ENCODE results near the gene HRCT1. TPM values are rescaled to one million over a fixed set of nuclear protein-coding genes. Genes with fewer than 3 reads are reported as not detected.

The HRCT1 gene
- total and polyA plus RNA-seq, 9 donors, result 0.48 to 8.1 (median 2.2) TPM; not detected in 1

- DNase-seq, result no peak
- Histone ChIP-seq H3K27me3 (no peaks in the 10 kb centered on the region), H3K4me3 (no peak overlapping the region), H3K27ac (no peak overlapping the region), H3K9me3 (no peaks in the 10 kb centered on the region), H3K4me1 (ENCODE audit: insufficient read depth) (no peaks in the 10 kb centered on the region), H3K36me3 (no peaks in the 10 kb centered on the region)
- no peak for TF ChIP-seq EP300 (IDR thresholded peaks at IDR 0.05)
- no peak for TF ChIP-seq CTCF (IDR thresholded peaks at IDR 0.05)
- no peak for TF ChIP-seq POLR2A (IDR thresholded peaks at IDR 0.05)
- 63 to 76% (median 74%) methylated on average over 6 of the region's 6 CpGs for WGBS, 3 donors
- intact Hi-C loops (cut with DNase I), result loop anchor here in 2 of 4 donors (5.0 to 10.0 kb wide), 2 partner anchors 55 to 222 kb away; no protein-coding TSS in a partner anchor
These were observed 46.7 kb downstream of the HRCT1 start for GRCh38 chr9:35952526-35953191.

DNA sequence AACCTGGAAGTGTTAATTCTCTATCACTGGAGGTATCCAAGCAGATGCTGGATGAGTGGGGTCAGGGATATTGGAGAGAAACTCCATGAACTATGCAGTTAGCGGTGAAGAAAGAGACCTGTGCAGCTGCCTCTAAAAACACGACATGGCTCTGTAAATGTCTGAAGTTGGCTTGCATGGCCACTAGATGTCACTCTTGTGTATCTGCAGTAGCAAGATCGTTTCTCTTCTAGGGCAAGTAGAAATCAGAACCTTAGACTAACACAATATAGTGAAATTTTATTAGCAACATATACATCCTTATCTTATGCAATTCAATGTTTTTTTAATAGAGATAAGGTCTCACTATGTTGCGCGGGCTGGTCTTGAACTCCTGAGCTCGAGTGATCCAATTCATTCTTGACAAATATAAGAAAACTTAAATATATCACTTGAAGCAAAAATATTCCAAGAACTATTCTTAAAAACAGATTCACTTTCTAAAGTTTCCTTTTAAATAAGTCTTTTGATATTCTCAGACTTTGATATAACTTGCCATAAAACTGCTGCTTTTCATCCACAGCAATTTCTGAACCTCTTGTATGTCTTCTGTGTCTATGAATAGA, 49.0 kb downstream of the HRCT1 start:
- intact Hi-C loops (cut with DNase I), result loop anchor here in 3 of 4 donors (5.0 to 10.0 kb wide), 3 partner anchors 52 to 372 kb away; no protein-coding TSS in a partner anchor
- no peaks in the 10 kb centered on the region for H3K27me3 ChIP-seq
- no peaks in the 10 kb centered on the region for H3K36me3 ChIP-seq
- no peaks in the 10 kb centered on the region for H3K9me3 ChIP-seq
- no peaks in the 10 kb centered on the region for H3K4me1 ChIP-seq (ENCODE audit: insufficient read depth)
- H3K27ac ChIP-seq, result no peak overlapping the region
- WGBS, 3 donors, result 3 to 5% (median 3%) methylated on average over 6 of the region's 6 CpGs
- no peak overlapping the region for H3K4me3 ChIP-seq
- TF ChIP-seq POLR2A (IDR thresholded peaks at IDR 0.05), result no peak
- peak; percentile 45 to 73 (median 65) for TF ChIP-seq CTCF (IDR thresholded peaks at IDR 0.05)
- TF ChIP-seq EP300 (IDR thresholded peaks at IDR 0.05), result no peak
- peak in 2 of 5 donors; percentile 25 to 66 for DNase-seq

- no peak for TF ChIP-seq CTCF (IDR thresholded peaks at IDR 0.05)
- no peak for TF ChIP-seq EP300 (IDR thresholded peaks at IDR 0.05)
- no peak for TF ChIP-seq POLR2A (IDR thresholded peaks at IDR 0.05)
- no peak overlapping the region for H3K27ac ChIP-seq
- intact Hi-C loops (cut with DNase I), result loop anchor here in 3 of 4 donors (5.0 to 10.0 kb wide), 2 partner anchors 218 to 371 kb away; no protein-coding TSS in a partner anchor
- no peaks in the 10 kb centered on the region for H3K27me3 ChIP-seq
- WGBS, 3 donors, result 80 to 86% (median 82%) methylated on average over 5 of the region's 5 CpGs
- no peak overlapping the region for H3K4me3 ChIP-seq
- H3K4me1 ChIP-seq (ENCODE audit: insufficient read depth), result no peaks in the 10 kb centered on the region
- no peaks in the 10 kb centered on the region for H3K9me3 ChIP-seq
- no peaks in the 10 kb centered on the region for H3K36me3 ChIP-seq
- DNase-seq, result no peak
These were observed 50.6 kb downstream of the HRCT1 start for GRCh38 chr9:35956651-35957050.

Other genes with a start within 250 kb of the HRCT1 start
- gene RMRP, start 248.2 kb upstream of the HRCT1 start, total RNA-seq, result over 10,000 TPM in 5 of 7 donors, 1,000 to 10,000 TPM in 2; 3,031 to 27,726 (median 15,130) TPM
- gene RMRP, start 248.2 kb upstream of the HRCT1 start, polyA plus RNA-seq, result 100 to 1,000 TPM in 1 of 2 donors, not detected in 1; 126 TPM
- gene CCDC107, start 247.9 kb upstream of the HRCT1 start, total RNA-seq, result 10 to 100 TPM; 14.6 to 29.8 (median 19.1) TPM
- gene CCDC107, start 247.9 kb upstream of the HRCT1 start, polyA plus RNA-seq, result 10 to 100 TPM; 15.0 to 17.8 TPM
- 1 to 10 TPM in 2 of 7 donors, under 1 TPM in 5; 0.17 to 1.4 (median 0.58) TPM for gene ARHGEF39, start 241.0 kb upstream of the HRCT1 start, total RNA-seq
- gene ARHGEF39, start 241.0 kb upstream of the HRCT1 start, polyA plus RNA-seq, result under 1 TPM; 0.17 to 0.52 TPM
- 10 to 100 TPM in 1 of 7 donors, 1 to 10 TPM in 4, under 1 TPM in 1, not detected in 1; 0.37 to 19.5 (median 1.4) TPM for gene CA9, start 232.3 kb upstream of the HRCT1 start, total RNA-seq
- under 1 TPM; 0.38 to 0.42 TPM for gene CA9, start 232.3 kb upstream of the HRCT1 start, polyA plus RNA-seq
- gene TPM2, start 216.3 kb upstream of the HRCT1 start, total RNA-seq, result 100 to 1,000 TPM; 179 to 853 (median 309) TPM
- gene TPM2, start 216.3 kb upstream of the HRCT1 start, polyA plus RNA-seq, result 100 to 1,000 TPM; 526 to 716 TPM
- gene TLN1, start 174.0 kb upstream of the HRCT1 start, total RNA-seq, result 100 to 1,000 TPM; 106 to 344 (median 271) TPM
- gene TLN1, start 174.0 kb upstream of the HRCT1 start, polyA plus RNA-seq, result 100 to 1,000 TPM; 124 to 292 TPM
- 10 to 100 TPM; 31.2 to 41.5 (median 36.6) TPM for gene CREB3, start 173.5 kb upstream of the HRCT1 start, total RNA-seq
- 10 to 100 TPM; 32.3 to 39.8 TPM for gene CREB3, start 173.5 kb upstream of the HRCT1 start, polyA plus RNA-seq
- gene GBA2, start 157.0 kb upstream of the HRCT1 start, total RNA-seq, result 10 to 100 TPM; 35.1 to 73.2 (median 44.5) TPM
- 10 to 100 TPM; 27.8 to 54.7 TPM for gene GBA2, start 157.0 kb upstream of the HRCT1 start, polyA plus RNA-seq
- gene RGP1, start 156.9 kb upstream of the HRCT1 start, total RNA-seq, result 10 to 100 TPM in 6 of 7 donors, 1 to 10 TPM in 1; 9.4 to 32.3 (median 26.6) TPM
- 10 to 100 TPM; 13.4 to 17.0 TPM for gene RGP1, start 156.9 kb upstream of the HRCT1 start, polyA plus RNA-seq
- gene MSMP, start 151.9 kb upstream of the HRCT1 start, total RNA-seq, result 1 to 10 TPM in 1 of 7 donors, under 1 TPM in 1, not detected in 5; 0.40 to 4.4 TPM
- gene MSMP, start 151.9 kb upstream of the HRCT1 start, polyA plus RNA-seq, result under 1 TPM in 1 of 2 donors, not detected in 1; 0.41 TPM
- gene NPR2, start 114.6 kb upstream of the HRCT1 start, total RNA-seq, result 10 to 100 TPM in 5 of 7 donors, 1 to 10 TPM in 2; 5.5 to 30.1 (median 18.0) TPM
- 10 to 100 TPM; 15.4 to 54.4 TPM for gene NPR2, start 114.6 kb upstream of the HRCT1 start, polyA plus RNA-seq
- gene SPAG8, start 93.9 kb upstream of the HRCT1 start, total RNA-seq, result 10 to 100 TPM in 1 of 7 donors, 1 to 10 TPM in 6; 2.1 to 28.1 (median 5.0) TPM
- 1 to 10 TPM; 2.1 to 3.0 TPM for gene SPAG8, start 93.9 kb upstream of the HRCT1 start, polyA plus RNA-seq
- 10 to 100 TPM; 14.9 to 38.0 (median 24.9) TPM for gene HINT2, start 91.2 kb upstream of the HRCT1 start, total RNA-seq
- 10 to 100 TPM; 26.1 to 36.0 TPM for gene HINT2, start 91.2 kb upstream of the HRCT1 start, polyA plus RNA-seq
- gene FAM221B, start 77.5 kb upstream of the HRCT1 start, total RNA-seq, result not detected
- gene FAM221B, start 77.5 kb upstream of the HRCT1 start, polyA plus RNA-seq, result not detected
- 10 to 100 TPM; 11.2 to 42.8 (median 37.0) TPM for gene TMEM8B, start 77.0 kb upstream of the HRCT1 start, total RNA-seq
- 10 to 100 TPM; 17.2 to 20.6 TPM for gene TMEM8B, start 77.0 kb upstream of the HRCT1 start, polyA plus RNA-seq
- not detected for gene OR13J1, start 35.8 kb upstream of the HRCT1 start, total RNA-seq
- gene OR13J1, start 35.8 kb upstream of the HRCT1 start, polyA plus RNA-seq, result not detected
- gene SPAAR, start 3.3 kb downstream of the HRCT1 start, total RNA-seq, result 1 to 10 TPM in 5 of 7 donors, under 1 TPM in 2; 0.33 to 5.4 (median 2.0) TPM
- 1 to 10 TPM; 1.4 to 2.3 TPM for gene SPAAR, start 3.3 kb downstream of the HRCT1 start, polyA plus RNA-seq
- not detected for gene OR2S2, start 52.0 kb downstream of the HRCT1 start, total RNA-seq
- gene OR2S2, start 52.0 kb downstream of the HRCT1 start, polyA plus RNA-seq, result not detected
- 10 to 100 TPM; 10.7 to 24.2 (median 16.8) TPM for gene RECK, start 130.7 kb downstream of the HRCT1 start, total RNA-seq
- gene RECK, start 130.7 kb downstream of the HRCT1 start, polyA plus RNA-seq, result 10 to 100 TPM; 11.4 to 19.8 TPM
- 10 to 100 TPM in 6 of 7 donors, 1 to 10 TPM in 1; 8.3 to 30.9 (median 16.0) TPM for gene GLIPR2, start 230.5 kb downstream of the HRCT1 start, total RNA-seq
- 10 to 100 TPM; 13.6 to 34.6 TPM for gene GLIPR2, start 230.5 kb downstream of the HRCT1 start, polyA plus RNA-seq

Data from ovary (tissue), 9 donors.